MCF 10A (cell line): ENCODE results near the gene SGK1. TPM values are rescaled to one million over a fixed set of nuclear protein-coding genes. Genes with fewer than 3 reads are reported as not detected.

Experiments used
- BruUV-seq: library from RNA; stranded (reverse); fragments of 400-500 nt; replicated peaks from 2 replicates; lab custom pipeline; 2021; lab: Mats Ljungman, UMichigan
- CTCF ChIA-PET: fragments of 300-600 bp; sonication (Branson Sonifier 250); formaldehyde crosslinking; extraction: SDS; loops from one replicate; lab custom pipeline; 2021; ENCODE audit warnings: antibody characterized with exemption, inconsistent platforms; lab: Yijun Ruan, JAX
- POLR2A ChIA-PET: fragments of 300-600, 350-650 bp; sonication (Branson Sonifier 250); formaldehyde crosslinking; extraction: SDS; loops from one replicate; lab custom pipeline; 2020; ENCODE audit warnings: antibody characterized with exemption, inconsistent platforms; lab: Yijun Ruan, JAX
- DNase-seq: peaks from one replicate; pipeline ENCODE4 v3.0.0-alpha.2; 2018; ENCODE audit not compliant: unreplicated experiment
- H3K27ac Mint-ChIP-seq: one replicate; pipeline ENCODE4 v1.8.0; 2022; ENCODE audit warnings: mild to moderate bottlenecking, low read depth, mixed read lengths; ENCODE audit not compliant: unreplicated experiment
- H3K27me3 Mint-ChIP-seq: one replicate; pipeline ENCODE4 v1.8.0; 2022; ENCODE audit warnings: mixed read lengths; ENCODE audit not compliant: insufficient read depth, unreplicated experiment
- H3K36me3 Mint-ChIP-seq: one replicate; pipeline ENCODE4 v1.8.0; 2022; ENCODE audit warnings: mild to moderate bottlenecking, moderate library complexity, mixed read lengths; ENCODE audit not compliant: insufficient read depth, unreplicated experiment
- H3K4me1 Mint-ChIP-seq: one replicate; pipeline ENCODE4 v1.8.0; 2022; ENCODE audit warnings: mixed read lengths; ENCODE audit not compliant: insufficient read depth, unreplicated experiment
- H3K4me3 Mint-ChIP-seq: one replicate; pipeline ENCODE4 v1.8.0; 2022; ENCODE audit warnings: mild to moderate bottlenecking, moderate library complexity, mixed read lengths; ENCODE audit not compliant: unreplicated experiment
- H3K9me3 Mint-ChIP-seq: one replicate; pipeline ENCODE4 v1.8.0; 2022; ENCODE audit warnings: mixed read lengths; ENCODE audit not compliant: unreplicated experiment
- intact Hi-C: fragments of 100-400 bp; cut with micrococcal nuclease; formaldehyde crosslinking; loops from 2 replicates; pipeline ENCODE4 v1.14.1; 2022
- total RNA-seq: library from RNA; stranded (reverse); gene quantifications from 2 replicates; pipeline ENCODE4 v1.2.3, GENCODE V29; 2022
- TF ChIP-seq, protein P1 (sequence below): fragments of 200-600 bp; IDR thresholded peaks from one replicate; pipeline ENCODE4 v1.8.0; 2022; ENCODE audit warnings: antibody characterized with exemption, mild to moderate bottlenecking; ENCODE audit not compliant: unreplicated experiment

The SGK1 gene
- total RNA-seq, 1 experiment from 2014 or later = 30.8 TPM

GRCh38 chr6:134272374-134272773 is 45.5 kb downstream of the SGK1 start:
- H3K4me3 Mint-ChIP-seq = no peak overlapping the region
- intact Hi-C loops = no loop called here
- no peaks in the 10 kb centered on the region for H3K9me3 Mint-ChIP-seq
- no peaks in the 10 kb centered on the region for H3K4me1 Mint-ChIP-seq
- H3K27ac Mint-ChIP-seq = no peak overlapping the region
- no peaks in the 10 kb centered on the region for H3K36me3 Mint-ChIP-seq
- BruUV-seq = no TSS peak
- no peak for DNase-seq
- CTCF ChIA-PET = no interaction called here
- POLR2A ChIA-PET = no interaction called here
- no peaks in the 10 kb centered on the region for H3K27me3 Mint-ChIP-seq
- TF ChIP-seq, protein P1, sequence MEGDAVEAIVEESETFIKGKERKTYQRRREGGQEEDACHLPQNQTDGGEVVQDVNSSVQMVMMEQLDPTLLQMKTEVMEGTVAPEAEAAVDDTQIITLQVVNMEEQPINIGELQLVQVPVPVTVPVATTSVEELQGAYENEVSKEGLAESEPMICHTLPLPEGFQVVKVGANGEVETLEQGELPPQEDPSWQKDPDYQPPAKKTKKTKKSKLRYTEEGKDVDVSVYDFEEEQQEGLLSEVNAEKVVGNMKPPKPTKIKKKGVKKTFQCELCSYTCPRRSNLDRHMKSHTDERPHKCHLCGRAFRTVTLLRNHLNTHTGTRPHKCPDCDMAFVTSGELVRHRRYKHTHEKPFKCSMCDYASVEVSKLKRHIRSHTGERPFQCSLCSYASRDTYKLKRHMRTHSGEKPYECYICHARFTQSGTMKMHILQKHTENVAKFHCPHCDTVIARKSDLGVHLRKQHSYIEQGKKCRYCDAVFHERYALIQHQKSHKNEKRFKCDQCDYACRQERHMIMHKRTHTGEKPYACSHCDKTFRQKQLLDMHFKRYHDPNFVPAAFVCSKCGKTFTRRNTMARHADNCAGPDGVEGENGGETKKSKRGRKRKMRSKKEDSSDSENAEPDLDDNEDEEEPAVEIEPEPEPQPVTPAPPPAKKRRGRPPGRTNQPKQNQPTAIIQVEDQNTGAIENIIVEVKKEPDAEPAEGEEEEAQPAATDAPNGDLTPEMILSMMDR = no peak

DNA sequence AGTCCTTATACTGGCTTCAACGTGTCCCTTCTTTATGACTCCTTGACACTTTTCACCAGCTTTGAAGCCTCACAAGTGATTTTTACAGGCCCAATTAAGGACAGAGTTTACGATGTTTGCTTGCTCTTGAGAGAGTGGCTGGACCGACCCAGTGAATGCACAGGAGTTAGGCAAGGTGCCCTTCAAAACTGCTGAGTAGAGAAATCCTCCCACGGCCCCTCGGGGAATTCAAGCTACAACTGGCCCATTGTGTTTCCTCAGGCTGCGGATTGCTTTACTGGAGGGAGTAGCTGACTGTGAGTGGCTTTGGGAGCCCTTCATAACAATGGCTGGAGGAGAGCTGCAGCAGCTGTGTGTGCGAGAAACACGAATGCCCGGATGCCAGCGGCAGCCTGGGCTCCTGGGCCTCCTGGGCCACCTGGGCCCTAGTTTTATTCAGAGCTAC is 50.0 kb downstream of the SGK1 start:
- TF ChIP-seq, protein P1 = no peak
- POLR2A ChIA-PET = no interaction called here
- Mint-ChIP-seq H3K27me3 (no peaks in the 10 kb centered on the region), H3K9me3 (no peaks in the 10 kb centered on the region), H3K27ac (no peak overlapping the region), H3K4me3 (no peak overlapping the region), H3K4me1 (no peaks in the 10 kb centered on the region), H3K36me3 (no peaks in the 10 kb centered on the region)
- no peak for DNase-seq
- no TSS peak for BruUV-seq
- intact Hi-C loops = no loop called here
- CTCF ChIA-PET = interaction anchor here (1.3 kb wide), 1 partner anchor 9 kb away, joined by 5 read pairs; no protein-coding TSS in a partner anchor

- TF ChIP-seq, protein P1 = no peak
- no TSS peak for BruUV-seq
- no peaks in the 10 kb centered on the region for H3K9me3 Mint-ChIP-seq
- no peak overlapping the region for H3K4me3 Mint-ChIP-seq
- POLR2A ChIA-PET = no interaction called here
- H3K36me3 Mint-ChIP-seq = no peaks in the 10 kb centered on the region
- no peak overlapping the region for H3K27ac Mint-ChIP-seq
- H3K27me3 Mint-ChIP-seq = no peaks in the 10 kb centered on the region
- CTCF ChIA-PET = interaction anchor here (0.6 to 1.3 kb wide), 2 partner anchors 10 to 70 kb away, joined by 4 to 5 read pairs; no protein-coding TSS in a partner anchor
- no peak for DNase-seq
- intact Hi-C loops = no loop called here
- no peaks in the 10 kb centered on the region for H3K4me1 Mint-ChIP-seq
Measured at GRCh38 chr6:134266776-134267175, 51.1 kb downstream of the SGK1 start.

GRCh38 chr6:134261766-134262165 is 56.1 kb downstream of the SGK1 start:
- H3K9me3 Mint-ChIP-seq = no peaks in the 10 kb centered on the region
- no TSS peak for BruUV-seq

More at GRCh38 chr6:134261766-134262165, 56.1 kb downstream of the SGK1 start:
- POLR2A ChIA-PET = interaction anchor here (0.6 kb wide), 1 partner anchor 28 kb away, joined by 3 read pairs; no protein-coding TSS in a partner anchor
- DNase-seq = no peak
- no peaks in the 10 kb centered on the region for H3K36me3 Mint-ChIP-seq
- no peak overlapping the region for H3K4me3 Mint-ChIP-seq
- no peaks in the 10 kb centered on the region for H3K27me3 Mint-ChIP-seq
- H3K4me1 Mint-ChIP-seq = no peaks in the 10 kb centered on the region
- no peak overlapping the region for H3K27ac Mint-ChIP-seq
- CTCF ChIA-PET = no interaction called here
- TF ChIP-seq, protein P1 = no peak
- intact Hi-C loops = no loop called here
